ENCODE data around the gene DHX57. TPM values are rescaled to one million over a fixed set of nuclear protein-coding genes. Genes with fewer than 3 reads are reported as not detected.
"Not testable (repeated sequence)": the region's sequence is repeated elsewhere in the genome, so short reads cannot be mapped to it uniquely, and the experiment has no call there.

Gene DHX57
- total RNA-seq, 1 donor from 2014 or later: 8.1 TPM

DNA sequence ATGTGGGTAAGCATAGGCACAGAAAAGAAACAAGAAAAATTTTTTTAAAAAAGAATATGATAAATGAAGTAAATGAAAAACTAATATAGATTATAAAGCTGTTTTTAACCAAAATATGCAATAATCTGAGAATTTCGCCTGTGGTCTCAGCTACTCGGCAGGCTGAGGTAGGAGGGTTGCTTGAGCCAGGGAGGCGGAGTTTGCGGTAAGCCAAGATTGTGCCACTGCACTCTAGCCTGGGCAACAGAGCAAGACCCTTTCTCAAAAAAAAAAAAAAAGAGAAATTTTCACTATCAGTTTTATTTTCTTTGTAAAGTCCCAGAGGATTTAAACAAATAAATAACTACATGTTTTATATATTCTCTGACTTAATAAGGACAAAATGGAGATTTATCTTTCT lies 47.3 kb downstream of the DHX57 start:
- Histone ChIP-seq H3K27ac (replicated peaks) (no peak overlapping the region), H3K27me3 (ENCODE audit: low read depth) (no peaks in the 10 kb centered on the region), H3K9me3 (replicated peaks) (no peaks in the 10 kb centered on the region), H3K4me3 (no peak overlapping the region), H3K36me3 (peaks cover 61% of the 10 kb centered on the region), H3K4me1 (peaks cover 5% of the 10 kb centered on the region)
- DNase-seq: no peak
- no peak for TF ChIP-seq CTCF (IDR thresholded peaks at IDR 0.05; ENCODE audit: borderline replicate concordance)
- intact Hi-C loops (cut with micrococcal nuclease): no loop called here

DNA sequence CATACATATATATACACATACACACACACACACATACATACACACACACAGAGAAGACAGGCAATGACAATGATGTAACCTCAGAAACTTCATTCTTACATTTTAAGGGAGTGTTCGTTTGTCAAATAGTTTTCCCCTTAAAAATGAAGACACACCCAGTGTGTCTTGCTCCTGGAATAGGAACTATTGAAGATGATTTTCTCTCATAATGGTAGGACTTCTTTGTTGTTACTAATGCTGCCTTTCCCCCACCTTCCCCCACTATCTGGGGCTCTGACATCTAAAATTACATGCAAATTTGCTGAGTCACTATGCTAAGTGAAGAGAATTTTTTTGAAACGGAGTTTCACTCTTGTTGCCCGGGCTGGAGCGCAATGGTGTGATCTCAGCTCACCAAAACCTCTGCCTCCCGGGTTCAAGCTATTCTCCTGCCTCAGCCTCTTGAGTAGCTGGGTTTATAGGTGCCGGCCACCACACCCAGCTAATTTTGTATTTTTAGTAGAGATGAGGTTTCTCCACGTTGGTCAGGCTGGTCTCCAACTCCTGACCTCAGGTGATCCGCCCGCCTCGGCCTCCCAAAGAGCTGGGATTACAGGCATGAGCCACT lies 48.1 kb downstream of the DHX57 start:
- H3K4me1 ChIP-seq; H3K4me3 ChIP-seq; H3K9me3 ChIP-seq (replicated peaks); intact Hi-C loops (cut with micrococcal nuclease); H3K27me3 ChIP-seq (ENCODE audit: low read depth); H3K27ac ChIP-seq (replicated peaks); DNase-seq: not testable (repeated sequence)
- H3K36me3 ChIP-seq: peaks cover 59% of the 10 kb centered on the region

DNA sequence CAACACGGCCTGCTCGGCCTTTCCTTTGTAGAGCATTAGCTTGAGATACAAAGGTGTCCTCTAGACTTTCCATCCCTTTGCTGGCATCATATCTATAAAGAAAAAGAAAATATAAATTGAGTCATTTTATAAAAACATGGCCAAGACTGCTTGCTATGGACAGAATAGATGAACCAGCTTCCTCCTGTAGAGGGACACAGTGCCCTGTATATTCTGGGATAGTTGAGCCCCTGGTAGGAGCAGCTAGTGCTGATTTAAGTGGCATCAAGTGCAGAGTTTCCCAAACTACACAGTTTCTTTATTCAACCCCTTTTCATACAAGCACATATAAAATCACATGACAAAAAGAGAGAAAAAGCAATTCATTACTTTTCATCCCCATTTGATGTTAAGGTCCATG lies 49.8 kb downstream of the DHX57 start:
- no peak for TF ChIP-seq CTCF (IDR thresholded peaks at IDR 0.05; ENCODE audit: borderline replicate concordance)
- Histone ChIP-seq H3K36me3 (peaks cover 75% of the 10 kb centered on the region), H3K4me3 (no peak overlapping the region), H3K27me3 (ENCODE audit: low read depth) (no peaks in the 10 kb centered on the region), H3K4me1 (peaks cover 5% of the 10 kb centered on the region), H3K27ac (replicated peaks) (no peak overlapping the region), H3K9me3 (replicated peaks) (no peaks in the 10 kb centered on the region)
- intact Hi-C loops (cut with micrococcal nuclease): no loop called here
- DNase-seq: no peak

DNA sequence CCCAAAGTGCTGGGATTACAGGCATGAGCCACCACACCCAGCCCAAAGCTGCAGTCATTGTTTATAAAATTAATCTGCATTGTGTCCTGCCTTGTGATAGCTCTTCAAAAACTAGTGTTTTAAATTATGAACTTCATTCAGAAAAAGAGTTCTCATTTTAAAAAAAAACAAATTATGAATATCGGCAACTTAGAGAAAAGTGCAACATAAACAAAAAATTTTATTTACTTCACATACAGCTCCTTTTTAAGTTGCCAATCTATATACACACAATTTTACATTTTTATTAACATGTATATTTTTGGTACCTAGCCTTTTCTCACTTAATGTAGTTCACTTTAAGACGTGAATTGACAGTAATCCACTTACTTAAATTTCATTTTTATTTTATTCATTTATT lies 50.8 kb downstream of the DHX57 start:
- H3K36me3 ChIP-seq: peaks cover 75% of the 10 kb centered on the region
- no peak for DNase-seq
- H3K4me1 ChIP-seq: peaks cover 5% of the 10 kb centered on the region
- TF ChIP-seq CTCF (IDR thresholded peaks at IDR 0.05; ENCODE audit: borderline replicate concordance): no peak
- H3K9me3 ChIP-seq (replicated peaks): no peaks in the 10 kb centered on the region
- no peaks in the 10 kb centered on the region for H3K27me3 ChIP-seq (ENCODE audit: low read depth)
- H3K27ac ChIP-seq (replicated peaks): no peak overlapping the region
- intact Hi-C loops (cut with micrococcal nuclease): no loop called here
- no peak overlapping the region for H3K4me3 ChIP-seq

- no peak for TF ChIP-seq CTCF (IDR thresholded peaks at IDR 0.05; ENCODE audit: borderline replicate concordance)
- Histone ChIP-seq H3K9me3 (replicated peaks) (no peaks in the 10 kb centered on the region), H3K4me3 (no peak overlapping the region), H3K4me1 (peaks cover 5% of the 10 kb centered on the region), H3K27me3 (ENCODE audit: low read depth) (no peaks in the 10 kb centered on the region), H3K27ac (replicated peaks) (no peak overlapping the region), H3K36me3 (peaks cover 83% of the 10 kb centered on the region)
- intact Hi-C loops (cut with micrococcal nuclease): no loop called here
- no peak for DNase-seq
Observed at GRCh38 chr2:38823386-38823785, 52.3 kb downstream of the DHX57 start.

GRCh38 chr2:38818565-38818964 lies 57.2 kb downstream of the DHX57 start:
- H3K27me3 ChIP-seq (ENCODE audit: low read depth): no peaks in the 10 kb centered on the region
- H3K36me3 ChIP-seq: peaks cover 95% of the 10 kb centered on the region
- H3K27ac ChIP-seq (replicated peaks): no peak overlapping the region
- H3K9me3 ChIP-seq (replicated peaks): no peaks in the 10 kb centered on the region
- intact Hi-C loops (cut with micrococcal nuclease): no loop called here
- no peaks in the 10 kb centered on the region for H3K4me1 ChIP-seq
- H3K4me3 ChIP-seq: no peak overlapping the region
- TF ChIP-seq CTCF (IDR thresholded peaks at IDR 0.05; ENCODE audit: borderline replicate concordance): no peak
- DNase-seq: no peak
